Pons (tissue), 1 donor: Measurements from ENCODE around the gene ZSWIM6.

Experiments
- DNase-seq: peaks from one replicate; pipeline ENCODE4 v3.0.0-alpha.2; 2016; ENCODE audit warnings: low spot score

ZSWIM6 gene

DNA sequence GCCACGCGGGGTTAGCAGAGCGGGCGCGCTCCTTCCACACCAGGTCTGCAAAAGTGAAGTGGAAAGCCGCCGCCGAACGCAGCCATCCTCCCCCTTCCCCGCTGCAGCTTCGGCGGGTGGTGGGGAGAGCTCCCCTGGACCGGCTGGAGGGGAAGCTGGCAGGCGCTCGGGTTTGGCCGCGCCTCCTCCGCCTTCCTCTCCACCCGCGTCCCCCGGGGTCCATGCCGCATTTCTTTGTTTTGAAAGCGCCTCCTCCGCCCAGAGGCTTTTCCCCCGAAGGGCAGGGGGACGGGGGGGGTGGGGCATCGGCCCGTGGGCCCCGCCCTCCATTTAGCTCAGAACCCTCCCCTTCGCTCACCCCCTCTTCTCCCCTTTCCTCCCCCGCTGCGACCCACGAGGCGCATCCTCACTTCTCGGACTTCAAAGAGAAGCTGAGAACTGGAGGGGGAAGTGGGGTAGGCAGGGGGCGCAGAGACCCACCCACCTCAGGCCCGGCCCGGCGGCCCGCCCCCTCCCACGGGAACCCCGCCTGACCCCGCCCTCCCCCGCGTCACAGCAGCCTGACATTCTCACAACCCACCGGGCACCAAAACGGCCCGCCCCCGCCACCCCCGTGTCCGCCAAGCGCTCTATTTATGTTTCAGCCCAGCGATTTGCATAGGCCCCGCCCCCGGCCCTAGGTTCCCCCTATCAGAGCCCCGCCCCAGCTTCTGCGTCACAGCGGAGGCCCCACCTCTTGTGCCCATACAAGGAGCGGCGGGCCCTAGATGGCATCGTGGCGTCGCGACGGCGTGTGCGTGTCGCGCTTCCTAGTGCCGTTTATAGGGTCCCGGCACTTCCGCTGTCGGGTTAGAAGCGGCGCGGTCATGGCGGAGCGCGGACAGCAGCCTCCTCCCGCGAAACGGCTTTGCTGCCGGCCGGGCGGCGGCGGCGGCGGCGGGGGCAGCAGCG lies at the start of gene ZSWIM6:
Gene ZSWIM6, plus strand, starts transcription at position 852 of the 951 bp plus-strand sequence. Its CDS starts 15 bp downstream, at position 867.
- peak; percentile 100 for DNase-seq

DNA sequence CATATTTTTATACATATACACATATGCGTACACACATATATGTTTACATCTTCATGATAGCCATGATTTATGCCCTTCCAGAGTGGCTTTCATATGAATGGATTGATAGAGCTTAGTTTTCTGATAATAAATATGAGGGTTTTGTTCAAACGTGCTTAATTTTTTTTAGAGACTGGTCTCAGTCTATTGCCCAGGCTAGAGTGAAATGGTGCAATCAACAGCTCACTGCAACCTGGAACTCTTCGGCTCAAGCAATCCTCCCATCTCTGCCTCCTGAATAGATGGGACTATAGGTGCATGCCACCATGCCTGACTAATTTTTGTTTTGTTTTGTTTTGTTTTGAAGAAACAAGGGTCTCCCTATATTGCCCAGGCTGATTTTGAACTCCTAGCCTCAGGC lies 48.6 kb upstream of the ZSWIM6 start:
- DNase-seq = no peak

DNA sequence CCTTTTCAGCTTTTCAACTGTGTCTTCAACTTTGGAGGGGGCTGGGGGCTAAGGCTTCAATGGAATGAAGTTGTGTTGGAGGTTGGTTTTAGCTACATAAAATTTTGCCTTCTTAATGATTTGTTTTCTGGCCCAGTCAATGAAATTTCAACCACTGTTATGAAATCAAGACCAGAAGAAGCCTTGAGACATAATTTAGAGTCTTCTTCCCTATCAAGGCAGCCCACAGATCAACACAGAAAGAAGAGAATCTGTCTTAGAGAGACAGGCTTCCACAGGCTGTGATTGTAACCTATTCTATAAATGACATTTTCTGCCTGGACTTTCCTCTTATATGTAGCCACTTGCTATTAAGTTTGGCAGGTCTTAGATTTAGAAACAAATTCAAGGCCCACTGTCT lies 46.5 kb upstream of the ZSWIM6 start:
- DNase-seq = no peak

DNA sequence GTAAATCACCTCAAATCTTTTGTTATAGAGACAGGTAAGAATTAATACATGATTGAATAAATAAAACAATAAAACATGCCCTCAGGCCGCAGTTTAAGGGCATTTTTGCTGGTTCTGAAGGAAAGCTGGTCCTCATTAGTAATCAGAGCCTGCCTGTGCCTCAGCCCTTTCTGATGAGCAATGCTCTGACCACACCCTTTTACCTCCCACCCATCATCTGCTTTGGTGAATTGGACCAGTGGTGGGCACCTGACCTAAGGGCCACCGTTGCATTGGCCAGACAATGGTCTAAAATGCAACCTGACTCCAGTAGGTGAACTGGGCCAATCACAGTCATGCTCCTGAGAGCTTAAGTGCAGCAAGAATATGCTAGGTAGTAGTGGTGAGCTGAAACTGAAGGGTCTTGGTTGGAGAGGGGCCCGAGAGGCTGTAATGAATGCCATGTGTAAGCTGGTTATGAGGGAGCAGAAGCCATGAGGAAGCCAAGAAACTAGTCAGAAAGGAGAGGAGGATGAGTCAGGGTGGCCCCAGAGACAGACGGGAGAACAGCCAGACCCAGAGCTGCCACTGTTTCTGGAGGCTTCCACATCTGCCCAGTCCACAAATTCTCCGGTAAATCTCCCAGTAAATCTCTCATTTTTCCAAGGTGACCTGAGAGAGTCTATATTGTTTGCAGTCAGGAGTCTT lies 45.5 kb upstream of the ZSWIM6 start:
- no peak for DNase-seq

DNA sequence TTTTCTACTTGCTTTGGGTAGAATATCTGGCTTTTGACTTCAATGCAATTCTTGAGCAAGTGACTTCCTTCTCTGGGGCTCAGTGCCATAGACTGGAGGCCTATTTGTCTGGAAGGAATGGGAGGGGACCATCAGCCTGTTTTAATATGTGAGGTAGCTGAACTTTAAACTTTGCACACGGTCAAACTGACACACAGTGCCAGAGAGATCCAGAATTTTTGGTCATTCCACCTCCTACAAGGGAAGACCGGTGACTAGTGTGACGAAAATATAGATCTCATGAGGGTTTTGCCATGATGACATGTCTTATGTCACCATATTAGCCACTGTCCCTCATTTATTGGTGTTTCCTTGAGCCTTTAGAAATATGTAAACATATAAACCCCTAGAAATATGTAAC lies 44.6 kb upstream of the ZSWIM6 start:
- no peak for DNase-seq

DNA sequence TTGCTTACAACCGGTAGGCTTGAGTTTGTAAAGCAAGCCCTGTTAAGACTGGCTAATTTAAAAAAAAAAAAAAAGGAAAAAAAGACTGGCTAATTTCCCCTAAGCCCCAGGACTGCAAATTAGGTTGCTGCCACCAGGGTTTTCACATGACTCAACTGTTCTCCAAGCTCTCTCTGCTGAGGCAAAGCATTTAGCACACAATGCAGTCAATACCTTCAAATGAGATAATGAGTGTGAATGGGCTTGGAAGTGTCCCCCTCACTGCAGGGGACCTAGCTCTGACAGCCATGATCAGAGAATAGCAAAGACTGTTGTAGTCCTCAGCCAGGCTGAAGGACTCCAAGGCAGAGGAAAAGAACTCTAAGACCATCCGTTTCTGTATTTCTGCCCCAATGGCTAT lies 42.8 kb upstream of the ZSWIM6 start:
- DNase-seq = no peak

DNA sequence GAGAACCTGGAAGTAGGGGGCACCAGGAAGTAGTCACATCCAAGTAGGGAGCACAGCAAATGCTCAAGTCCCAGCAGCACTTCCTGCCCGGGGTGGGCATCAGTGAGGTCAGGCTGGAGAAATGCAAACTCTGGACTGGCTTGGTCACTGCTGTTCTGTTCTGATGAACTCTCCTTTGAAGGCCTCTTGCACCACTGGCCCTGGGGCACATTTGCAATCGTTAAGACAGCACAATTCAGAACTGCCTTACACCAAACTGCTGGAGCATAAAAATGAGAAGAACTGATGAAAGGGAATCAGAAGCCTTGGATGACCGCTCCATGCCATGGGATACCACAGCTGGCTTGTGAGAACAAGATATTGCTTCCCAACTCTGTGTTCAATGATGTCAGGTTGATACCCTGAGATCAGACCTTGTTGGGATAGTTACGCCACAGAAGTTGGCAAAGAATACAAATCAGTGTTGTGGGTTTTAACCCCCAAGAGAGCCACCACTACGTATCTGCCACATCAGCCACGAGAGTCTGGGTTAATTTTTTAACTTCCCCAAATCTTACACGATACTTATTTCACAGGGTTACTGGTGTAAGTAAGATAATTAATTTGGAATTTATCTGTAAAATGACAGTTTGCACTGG lies 42.3 kb upstream of the ZSWIM6 start:
- no peak for DNase-seq

DNA sequence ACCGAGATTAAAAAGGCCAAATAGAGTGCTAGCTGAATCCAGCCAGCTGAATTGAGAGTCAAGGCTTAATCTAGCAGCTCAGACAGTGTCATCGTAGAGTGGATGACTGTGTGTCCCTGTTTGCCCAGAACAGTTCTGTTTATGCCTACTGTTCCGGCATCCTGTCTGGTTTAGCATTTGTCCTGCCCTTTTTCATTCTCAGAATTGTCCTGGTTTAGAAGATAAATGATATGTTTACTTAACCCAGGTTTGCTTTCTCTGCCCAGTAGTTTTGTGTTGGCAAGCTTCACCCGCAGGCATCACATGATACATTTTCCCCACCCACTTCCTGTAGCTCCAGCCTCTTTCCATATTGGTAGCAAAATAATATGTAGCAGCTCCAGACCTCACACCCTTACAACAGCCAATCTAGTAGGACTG lies 41.3 kb upstream of the ZSWIM6 start:
- DNase-seq = peak; percentile 29

DNA sequence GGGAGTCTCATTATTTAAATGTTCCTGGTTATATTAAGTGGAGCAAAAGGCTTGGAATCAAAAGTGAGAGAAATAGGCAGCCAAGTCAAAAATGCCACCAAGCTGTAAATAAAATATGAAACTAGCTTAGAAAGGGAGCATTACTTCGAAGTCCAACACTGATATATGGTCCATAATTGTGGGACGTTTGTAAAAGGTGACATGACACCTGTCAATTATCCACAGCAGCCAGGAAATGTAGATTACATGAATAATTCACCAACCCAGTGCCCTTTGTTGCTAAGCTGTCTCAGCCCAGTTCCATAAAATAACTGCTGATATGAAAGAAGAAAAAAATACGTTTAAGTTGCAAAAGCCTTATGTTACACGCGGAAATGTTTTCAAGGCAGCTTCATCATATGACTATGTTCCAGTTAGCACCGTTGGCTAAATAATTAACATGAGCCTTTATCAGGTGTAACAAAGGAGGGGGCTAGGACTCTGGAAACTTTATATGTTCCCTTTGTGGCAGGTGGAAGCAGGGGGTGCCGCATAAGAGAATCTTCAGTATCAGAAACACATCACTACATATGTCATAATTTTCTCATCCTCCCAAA lies 39.9 kb upstream of the ZSWIM6 start:
- DNase-seq = no peak

DNA sequence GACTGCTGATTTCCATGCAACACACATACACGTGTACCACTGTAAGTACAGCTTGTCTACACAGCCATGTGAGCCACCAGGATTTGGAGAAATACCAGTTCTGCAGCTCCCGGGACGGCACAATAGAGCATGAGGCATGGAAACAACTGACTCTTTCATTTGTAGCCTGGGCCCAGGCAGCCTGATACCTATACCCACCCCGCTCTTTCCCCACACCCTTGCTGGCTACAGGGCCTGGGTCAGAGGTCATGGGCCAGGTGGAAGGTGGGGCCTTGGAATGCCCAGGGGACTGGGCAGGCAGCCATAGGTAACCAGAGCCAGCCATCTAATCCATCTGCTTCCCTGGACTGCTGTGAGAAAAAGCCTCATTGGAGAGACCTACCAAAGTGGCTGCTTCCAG lies 39.0 kb upstream of the ZSWIM6 start:
- no peak for DNase-seq

DNA sequence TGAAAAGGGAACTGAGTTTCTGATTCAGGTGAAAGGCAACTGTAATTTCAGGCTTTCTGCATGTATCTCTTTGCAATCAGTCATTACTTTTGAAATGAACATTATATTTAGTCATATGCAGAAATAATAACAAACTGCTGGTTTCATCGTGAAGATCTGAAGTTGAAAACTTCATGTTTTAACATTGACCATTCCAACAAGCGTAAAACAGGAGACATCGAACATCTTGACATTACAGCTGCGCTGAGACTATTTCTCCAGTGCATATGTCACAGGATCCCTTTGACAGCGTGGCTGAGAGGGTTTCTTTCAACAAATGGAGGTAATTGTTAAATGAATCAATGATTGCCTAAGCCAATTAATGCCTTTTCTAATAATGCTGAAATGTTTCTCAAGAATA lies 38.2 kb upstream of the ZSWIM6 start:
- DNase-seq = no peak

DNA sequence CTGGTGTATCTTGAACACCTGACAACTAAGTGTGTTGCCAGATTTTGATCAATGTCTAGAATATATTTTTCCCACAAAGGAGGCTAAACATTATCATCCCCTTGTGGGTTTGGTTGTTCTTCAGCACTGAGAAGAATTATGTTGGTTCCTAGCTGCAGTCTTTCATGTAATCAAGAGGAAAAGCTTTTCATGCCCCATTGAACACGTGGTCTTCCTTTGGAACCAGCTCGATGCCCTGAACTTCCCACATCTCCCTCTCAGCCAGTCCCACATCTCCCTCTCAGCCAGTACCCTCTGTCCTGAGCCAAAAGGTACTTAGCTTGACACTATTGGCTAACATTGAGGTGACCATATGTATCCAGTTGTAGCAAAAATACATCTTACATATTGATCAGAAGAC lies 36.7 kb upstream of the ZSWIM6 start:
- no peak for DNase-seq

DNA sequence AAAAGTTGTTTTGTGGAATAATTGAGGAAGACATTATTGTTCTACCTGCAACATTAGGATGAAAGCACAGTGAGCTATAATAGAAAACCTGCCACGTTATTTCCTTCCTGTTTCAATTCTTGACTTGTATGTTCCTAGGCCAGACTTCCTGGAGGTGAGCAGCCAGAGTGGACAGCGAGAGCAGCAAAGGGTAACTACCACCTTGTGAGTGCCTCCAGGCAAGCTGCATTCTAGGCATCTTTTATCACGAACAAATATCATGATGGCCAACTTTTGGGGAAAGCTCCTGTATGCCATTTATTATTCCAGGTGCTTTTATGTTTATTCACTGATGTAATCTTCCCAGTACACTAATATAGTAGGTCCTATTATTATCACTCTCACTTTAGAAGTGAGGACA lies 34.0 kb upstream of the ZSWIM6 start:
- DNase-seq = no peak

DNA sequence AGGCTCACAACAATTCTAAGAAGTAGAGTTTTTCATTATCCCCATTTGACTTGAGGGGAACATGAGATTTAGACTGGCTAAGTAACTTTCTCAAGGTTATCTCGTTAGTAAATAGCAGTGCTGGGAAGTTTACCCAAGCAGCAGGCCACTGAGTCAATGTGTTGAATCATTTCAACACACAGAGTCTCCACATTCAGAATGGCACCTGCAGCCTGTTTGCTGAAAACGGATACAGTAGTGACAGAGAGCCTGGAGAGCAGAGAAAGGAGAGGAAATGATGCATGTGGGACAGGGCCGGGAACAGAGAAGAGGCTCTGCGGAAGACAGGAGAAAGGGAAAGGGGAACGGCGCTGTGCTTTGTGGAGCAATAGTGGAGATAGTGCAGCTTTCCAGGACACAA lies 33.5 kb upstream of the ZSWIM6 start:
- no peak for DNase-seq

DNA sequence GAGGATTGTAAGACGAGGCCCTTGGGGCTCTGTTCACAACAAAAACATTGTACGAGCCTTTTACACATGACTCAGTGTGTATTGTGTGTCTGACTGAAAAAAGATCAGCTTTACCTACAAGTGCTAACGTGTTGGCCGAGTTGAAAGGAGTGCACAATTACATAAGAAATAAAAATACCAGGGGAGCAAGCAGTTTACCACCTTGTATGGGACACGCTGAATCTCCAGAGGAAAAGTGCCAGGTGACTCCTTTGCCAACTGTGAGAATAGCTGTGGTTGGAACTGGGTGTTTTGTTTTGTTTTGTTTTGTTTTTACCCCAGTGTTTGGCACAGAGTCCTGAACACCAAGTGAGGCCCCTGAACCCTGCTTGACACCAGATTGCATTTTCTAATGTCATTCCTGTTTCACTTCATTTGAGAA lies 32.8 kb upstream of the ZSWIM6 start:
- DNase-seq = no peak

DNA sequence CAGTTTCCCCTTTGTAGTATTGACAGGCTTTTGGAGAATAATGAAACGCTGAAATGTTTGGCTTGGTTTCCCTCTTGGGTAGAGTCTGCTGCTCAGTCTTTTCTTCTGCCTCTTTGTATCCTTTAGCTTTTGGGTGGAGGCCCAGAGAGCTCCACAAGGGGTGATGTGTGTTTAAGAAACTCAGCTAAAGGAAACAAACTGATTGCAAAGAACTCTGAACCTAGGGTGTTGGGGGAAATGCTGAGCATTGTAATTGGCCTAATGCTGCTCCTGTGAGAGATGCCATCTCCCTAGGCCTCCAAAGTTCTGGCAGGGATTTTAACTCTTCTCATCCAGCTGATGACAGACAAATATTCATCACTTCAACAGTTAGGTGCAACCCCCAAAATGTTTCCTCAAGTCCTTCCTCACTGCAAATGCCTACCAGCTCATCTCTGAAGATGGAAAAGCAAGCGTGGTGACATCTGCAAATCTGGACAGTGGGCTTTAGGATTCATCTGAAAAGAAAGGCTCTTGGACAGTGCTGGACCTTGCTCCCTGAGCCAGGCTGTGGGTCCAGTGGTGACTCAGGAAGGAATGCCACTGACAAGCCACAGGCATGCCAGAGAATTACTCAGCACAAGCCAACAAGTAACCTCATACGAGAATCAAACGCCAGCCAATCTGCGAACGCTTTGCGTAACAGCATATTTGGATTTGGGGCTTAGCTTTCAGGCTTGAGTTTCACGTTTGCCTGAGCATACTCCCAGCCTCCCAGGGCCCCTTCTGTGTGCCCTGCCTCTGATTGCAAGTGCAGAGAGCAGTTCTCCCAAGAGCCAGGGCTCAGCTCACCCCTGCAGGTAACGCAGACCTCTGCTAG lies 30.5 kb upstream of the ZSWIM6 start:
- DNase-seq = peak; percentile 68

DNA sequence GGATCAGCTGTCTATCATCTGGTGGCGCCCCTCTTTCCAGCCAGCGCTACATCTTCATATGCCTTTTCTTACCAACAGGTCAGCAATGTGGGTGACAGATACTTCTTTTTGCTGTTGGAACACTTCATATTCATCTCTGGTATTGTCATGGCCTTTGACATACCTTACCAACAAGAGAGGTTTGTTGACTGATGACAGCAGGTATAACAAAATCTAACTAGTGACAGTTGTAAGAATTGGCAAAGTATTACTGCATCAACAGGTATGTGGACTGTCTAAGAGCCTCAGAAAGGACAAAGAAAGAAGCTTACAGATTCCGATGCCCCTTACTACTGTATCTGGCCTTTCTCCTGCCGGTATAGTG lies 29.9 kb upstream of the ZSWIM6 start:
- DNase-seq = no peak

DNA sequence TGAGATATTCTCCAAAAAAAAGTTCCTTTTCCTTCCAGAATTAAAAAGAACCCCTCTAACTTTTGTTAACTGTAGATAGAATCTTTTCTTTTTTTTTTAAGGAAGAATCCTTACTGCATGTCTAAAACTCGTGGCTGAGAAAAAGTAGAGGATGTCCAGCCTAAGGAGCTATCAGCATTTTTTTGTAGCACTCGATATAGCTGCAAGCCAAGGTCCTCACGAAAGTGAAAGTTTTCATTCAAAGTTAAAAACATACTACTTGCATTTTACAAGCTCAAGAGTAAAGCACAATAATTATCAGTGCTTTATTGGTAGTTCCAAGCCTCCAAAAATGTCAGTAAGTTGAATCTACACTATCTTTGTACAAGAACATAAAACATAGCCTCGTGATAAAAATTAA lies 28.7 kb upstream of the ZSWIM6 start:
- peak; percentile 45 for DNase-seq

DNA sequence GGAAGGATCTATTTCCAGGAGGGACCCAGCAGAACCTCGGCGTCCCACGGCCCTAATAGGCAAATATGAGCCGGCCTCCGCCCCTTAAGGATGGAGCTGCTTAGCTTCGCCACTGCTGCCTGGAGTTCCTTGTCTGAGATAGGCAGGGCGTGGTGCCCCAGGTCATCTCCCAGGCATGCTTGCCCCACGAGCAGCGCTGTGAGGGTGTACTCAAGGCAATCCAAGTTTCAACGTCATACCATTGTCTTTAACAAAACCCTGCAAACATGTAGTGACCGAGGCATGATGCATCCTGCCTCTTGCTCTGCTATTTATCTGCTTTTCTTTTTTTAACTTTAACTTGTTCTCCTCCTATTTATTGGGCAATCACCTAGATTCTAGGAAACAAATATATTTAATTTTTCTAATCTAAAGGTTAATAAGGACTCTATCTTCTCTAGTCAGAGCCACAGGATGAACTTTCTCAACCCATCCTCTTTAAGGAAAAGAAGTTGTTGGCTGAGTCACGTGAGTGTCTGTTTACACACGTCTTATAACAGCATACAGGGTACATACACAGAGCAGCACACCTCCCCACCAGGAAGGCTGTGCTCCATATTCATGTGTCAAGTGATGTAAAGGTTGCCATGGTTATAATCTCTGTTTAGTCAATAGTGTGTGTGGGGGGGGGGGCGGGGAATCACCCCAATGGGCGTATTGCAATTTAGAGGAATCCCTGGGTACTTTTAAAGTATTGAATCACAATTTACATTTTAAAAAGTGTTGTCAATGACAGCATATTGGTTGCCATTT lies 27.3 kb upstream of the ZSWIM6 start:
- DNase-seq = no peak

DNA sequence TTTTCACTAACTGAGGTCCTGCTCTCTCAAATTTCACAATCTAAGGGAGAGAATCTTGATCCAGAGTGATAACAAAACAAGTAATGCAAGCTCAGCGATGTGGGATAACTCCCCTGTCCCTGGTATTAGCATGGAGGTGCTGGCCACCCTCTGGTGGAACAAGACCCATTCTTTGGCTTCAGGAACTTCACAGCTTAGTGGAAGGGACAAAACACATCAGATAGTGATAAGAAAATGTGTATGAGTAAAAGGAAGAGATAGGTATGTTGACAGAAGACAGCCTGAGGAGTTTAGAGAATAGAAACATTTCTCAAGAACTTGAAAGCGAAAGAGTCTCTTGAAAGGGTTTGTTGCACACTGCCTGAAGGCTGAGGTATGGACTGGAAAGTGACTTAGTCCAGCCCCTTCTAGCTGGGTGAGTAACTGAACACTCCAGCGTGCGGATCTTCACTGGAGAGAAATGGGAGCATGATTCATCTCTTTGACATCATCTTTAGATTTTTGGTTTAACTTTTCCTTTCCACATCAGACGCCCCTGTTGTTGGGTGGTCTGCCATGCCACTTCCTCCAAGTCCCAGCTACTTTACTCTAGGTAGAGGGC lies 25.4 kb upstream of the ZSWIM6 start:
- DNase-seq = no peak
